Measurements from ENCODE around the gene CTU2.

CTU2 gene

DNA sequence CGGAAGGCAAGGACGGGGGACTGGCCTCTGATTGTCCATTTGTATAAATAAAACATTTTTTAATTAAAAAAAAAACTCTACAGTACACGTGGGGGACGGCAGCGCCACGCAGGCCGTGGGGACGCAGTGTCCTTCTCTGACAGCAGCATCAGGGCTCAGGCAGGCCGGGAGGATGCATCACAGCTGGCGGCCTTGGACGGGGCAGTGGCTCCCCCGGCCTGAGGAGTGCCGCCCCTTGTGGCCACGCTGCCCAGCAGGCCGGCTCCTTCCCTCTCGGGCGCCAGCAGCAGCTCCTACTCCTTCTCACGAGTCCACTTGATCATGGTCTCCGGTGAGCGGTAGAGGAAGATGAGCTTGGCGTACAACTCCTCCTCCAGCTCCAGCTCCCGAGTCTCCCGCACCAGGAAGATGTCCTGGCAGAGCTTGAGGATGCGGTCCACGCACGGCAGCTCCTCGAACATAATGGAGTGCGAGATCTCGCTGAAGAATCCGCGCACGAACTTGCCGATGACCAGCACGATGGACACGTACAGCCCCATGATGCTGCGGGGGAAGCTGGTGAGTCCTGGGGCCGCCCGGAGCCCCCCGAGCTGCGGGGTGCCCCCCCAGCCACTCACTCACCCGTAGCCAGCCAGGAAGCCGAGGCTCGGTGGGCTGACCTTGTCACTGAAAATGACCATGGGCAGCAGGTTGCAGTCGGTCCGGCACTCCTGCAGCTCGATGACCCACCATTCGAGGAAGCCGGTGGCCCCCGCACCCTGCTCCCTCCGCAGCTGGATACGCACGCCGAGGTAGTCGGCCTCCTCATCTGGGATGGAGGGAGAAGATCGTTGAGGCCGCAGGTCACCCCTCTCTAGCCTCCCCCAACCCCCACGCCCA is 9.2 kb downstream of the CTU2 start:
- no peak for DNase-seq

- DNase-seq: no peak
Observed at GRCh38 chr16:88716201-88716600, 9.9 kb downstream of the CTU2 start.

DNA sequence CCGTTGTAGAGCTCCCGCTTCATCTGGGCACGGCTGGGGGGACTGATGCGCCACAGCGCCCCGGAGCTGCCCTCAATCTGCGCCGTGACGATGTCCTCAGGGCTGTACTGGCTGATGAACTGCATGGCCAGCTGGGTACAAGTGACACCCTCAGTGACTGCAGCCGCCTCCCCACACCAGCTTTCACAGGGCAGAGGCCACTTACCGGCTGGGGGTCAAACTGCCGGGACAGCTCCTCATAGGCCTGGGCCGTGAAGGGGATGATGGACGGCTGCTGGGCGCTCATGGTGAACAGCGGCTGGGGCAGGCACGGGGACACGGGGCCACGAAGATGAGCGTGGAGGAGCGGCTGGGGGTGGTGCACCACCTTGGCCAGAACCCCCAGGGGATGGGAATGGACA is 10.3 kb downstream of the CTU2 start:
- no peak for DNase-seq

GRCh38 chr16:88718178-88718577 is 11.9 kb downstream of the CTU2 start:
- DNase-seq: no peak

- no peak for DNase-seq
Observed at GRCh38 chr16:88719267-88719932, 13.1 kb downstream of the CTU2 start.

GRCh38 chr16:88719933-88720296 is 13.6 kb downstream of the CTU2 start:
- DNase-seq: no peak

DNA sequence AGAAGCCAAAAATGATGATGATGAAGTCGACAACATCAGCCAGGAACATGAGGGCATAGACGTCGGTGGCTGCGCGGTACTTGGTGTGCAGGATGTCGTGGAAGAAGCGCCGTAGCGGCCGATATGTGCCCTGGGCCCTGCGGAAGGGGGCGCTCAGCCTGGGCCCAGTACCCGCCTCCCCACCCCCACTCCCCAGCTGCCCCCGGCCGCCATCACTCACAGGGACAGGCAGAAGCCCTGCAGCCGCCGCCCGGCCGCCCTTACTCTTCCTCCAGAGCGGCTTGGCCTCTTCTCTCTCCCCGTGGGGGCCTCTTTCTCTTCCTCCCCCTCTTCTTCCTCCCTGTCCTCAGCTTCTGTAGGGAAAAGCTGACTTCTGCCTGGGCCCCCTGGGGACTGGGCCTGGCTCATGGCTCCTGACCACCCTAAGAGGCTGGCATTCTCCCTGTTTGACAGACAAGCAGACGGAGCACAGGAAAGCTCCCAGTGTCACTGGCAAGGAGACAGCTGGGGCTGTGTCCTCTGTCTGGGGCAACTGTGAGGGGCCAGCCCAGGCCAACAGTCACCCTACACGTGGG is 14.2 kb downstream of the CTU2 start:
- no peak for DNase-seq

DNA sequence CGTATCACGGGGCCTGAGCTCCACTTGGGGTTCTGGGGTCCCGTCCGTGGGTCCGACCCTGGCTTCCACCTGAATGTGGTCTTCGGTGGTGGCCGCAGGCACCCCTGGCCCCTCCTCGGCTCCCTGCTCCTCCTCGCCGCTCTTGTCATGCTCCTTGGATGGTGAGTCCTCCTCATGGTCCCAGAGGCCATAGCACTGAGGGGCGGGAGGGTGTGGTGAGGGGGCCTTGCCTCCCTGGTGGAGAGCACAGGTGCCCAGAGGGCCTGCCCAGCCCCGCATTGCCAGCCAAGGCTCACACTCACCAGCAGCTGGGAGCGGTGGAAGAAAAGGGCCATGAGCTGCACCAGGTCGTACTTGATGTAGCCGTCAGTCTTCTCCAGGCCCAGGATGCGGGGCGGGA is 14.9 kb downstream of the CTU2 start:
- no peak for DNase-seq

DNA sequence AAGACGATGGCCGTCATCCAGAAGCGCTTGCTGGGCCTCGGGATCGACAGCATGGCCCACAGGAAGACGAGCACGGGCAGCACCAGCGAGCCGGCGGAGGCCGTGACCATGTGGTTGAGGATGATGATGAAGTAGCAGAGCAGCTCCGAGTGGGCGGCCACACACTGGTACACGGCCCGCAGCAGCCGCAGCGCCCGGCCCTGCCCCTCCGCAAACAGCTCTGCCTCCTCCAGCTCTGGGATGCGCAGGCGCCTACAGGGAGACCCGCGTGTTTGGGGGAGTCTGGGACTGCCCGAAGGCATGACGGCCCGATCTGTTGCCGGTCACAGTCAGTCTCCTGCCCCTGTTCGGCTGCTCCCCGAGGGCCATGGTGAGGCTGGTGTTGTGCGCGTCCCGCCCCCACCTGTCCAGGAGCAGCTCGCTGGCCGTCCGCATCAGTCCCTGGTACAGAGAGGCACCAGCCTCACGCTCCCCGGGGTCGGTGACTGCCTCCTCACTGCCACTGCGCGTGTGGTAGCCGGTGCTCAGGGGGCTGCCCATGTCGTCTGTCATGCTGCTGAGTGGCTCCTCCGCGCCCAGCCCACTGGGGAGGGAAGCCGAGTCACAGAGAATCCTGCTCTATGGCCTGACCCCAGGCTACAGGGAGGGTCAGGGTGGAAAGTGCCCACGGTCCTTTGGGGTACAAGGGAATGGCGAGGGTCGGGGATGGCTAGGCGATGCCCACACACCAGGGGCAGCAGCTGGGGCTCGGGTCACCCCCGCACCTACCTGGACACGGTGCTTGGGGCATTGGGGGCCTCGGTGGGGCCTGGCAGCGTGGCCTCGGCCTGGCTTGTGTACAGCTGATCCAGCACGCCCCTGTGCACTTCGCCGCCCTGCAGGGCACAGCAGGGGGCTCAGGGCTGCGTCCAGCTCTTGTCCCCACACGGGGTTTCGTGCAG is 15.8 kb downstream of the CTU2 start:
- no peak for DNase-seq

GRCh38 chr16:88722784-88723506 is 16.6 kb downstream of the CTU2 start:
- DNase-seq: no peak

- no peak for DNase-seq
Observed at GRCh38 chr16:88723507-88723887, 17.2 kb downstream of the CTU2 start.

GRCh38 chr16:88723911-88724310 is 17.6 kb downstream of the CTU2 start:
- no peak for DNase-seq

DNA sequence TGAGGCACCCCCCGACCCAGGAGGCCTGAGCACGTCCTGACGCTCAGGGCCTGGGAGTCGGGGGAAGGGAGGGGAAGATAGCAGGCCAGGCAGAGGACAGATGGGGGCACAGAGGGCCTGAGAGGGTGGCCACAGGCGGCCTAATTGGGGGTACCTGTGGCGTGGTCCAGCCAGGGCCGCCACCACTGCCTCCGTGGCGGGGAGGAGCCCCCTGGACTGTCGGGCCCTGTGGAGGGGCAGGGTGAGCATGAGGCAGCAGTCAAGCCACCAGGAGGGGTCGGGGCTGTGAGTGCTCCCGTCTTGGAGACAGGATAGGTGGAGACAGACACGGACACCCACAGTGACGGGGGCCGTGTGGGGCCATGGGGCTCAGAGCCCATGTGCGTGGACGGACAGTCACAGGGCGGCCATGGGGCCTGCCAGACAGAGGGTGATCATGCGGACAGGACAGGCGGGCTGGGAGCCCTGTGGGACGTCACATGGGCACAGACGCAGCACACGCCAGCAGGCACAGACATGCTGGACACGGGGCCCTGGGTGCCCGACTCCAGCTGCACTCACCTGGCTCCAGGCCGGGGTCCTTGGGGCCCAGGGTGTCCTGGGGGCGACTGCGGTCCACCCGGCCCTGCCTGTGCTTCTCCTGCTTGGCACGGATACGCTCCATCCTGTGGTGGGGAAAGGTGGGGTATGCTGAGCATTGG is 18.7 kb downstream of the CTU2 start:
- no peak for DNase-seq

DNA sequence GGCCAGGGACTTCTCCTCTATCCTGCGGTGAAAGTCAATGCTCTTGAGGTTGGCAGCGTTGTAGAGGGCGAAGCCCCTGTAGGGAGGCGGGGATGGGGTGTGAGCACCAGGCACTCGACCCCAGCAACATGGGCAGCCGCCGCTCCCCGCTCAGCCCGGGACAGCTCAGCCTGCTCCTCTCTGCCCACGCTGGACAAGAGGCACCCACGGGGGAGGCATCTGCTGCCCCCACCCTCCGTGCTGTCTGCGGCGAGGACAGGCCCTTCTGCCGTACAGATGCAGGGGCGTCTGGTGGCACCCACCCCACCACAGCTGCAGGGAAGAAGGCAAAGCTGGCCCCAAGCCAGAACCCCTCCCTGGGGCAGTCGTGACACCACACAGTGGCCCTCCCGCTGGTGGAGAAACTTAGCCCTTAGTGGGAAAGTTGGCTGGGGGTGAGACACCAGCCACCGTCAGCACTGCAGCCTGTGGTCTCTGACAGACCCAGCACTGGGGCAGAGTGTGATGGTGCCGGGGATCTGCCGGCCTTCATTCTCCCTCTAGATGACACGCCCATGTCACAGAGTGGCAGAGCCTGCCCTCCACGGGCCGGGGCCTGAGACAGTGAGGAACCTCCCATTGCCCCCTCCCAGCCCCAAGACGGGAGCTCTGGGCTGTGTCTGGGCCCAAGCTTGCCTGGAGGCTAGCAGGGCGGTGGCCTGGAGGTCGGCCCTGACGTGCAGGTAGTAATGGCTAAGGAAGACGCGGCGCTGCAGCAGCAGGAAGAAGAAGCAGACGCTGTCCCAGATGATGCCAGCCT is 19.5 kb downstream of the CTU2 start:
- DNase-seq: no peak

- DNase-seq: no peak
Observed at GRCh38 chr16:88726408-88726749, 20.1 kb downstream of the CTU2 start.

GRCh38 chr16:88726981-88727380 is 20.7 kb downstream of the CTU2 start:
- no peak for DNase-seq

DNA sequence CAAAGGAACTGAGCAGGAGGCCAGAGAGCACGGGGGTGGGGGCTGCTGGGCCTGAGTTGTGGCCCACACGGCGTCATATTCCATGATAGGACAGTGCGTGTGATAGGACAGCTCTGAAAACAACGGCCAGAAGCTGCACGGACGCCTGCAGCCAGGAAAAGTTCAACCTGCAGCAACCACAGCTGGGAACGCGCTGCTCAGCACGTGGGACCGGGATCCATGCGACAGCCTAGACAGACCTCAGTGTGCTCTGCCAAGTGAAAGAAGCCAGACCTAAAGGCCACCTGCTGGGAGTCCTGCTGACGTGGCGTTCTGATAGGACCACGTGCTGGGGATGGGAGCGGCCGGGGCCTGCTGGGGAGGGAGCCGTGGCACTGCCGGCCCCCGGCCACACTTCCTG is 21.6 kb downstream of the CTU2 start:
- DNase-seq: no peak

GRCh38 chr16:88730632-88731607 is 24.6 kb downstream of the CTU2 start:
- no peak for DNase-seq

- DNase-seq: no peak
Observed at GRCh38 chr16:88731699-88732098, 25.4 kb downstream of the CTU2 start.
